ENCODE data around the gene ITIH1. TPM values are rescaled to one million over a fixed set of nuclear protein-coding genes. Genes with fewer than 3 reads are reported as not detected.
A peak's percentile ranks its signal among the peaks of the same experiment; 100 is the strongest.

Gene ITIH1
- total and polyA plus RNA-seq, 9 of the 15 experiments (the other 6 are each of a cell fraction or from before 2014, with no cell fraction given) = 0.31 TPM; not detected in 8

DNA sequence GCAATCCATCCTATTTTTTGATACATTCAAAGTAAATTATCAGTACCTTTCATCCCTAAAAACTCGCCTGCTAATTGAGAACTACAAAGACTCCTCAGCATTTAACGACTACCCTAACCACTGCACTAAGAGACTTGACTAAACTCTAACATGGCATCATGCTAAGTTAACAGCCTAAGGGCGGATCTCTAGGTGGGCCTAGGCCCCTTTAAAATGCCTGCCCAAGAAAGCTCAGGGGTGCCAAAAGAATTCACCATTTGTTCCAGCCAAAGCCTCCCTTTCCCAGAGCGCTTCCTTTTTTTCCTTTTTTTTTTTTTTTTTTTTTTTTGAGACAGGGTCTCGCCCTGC is 6.1 kb upstream of the ITIH1 start:
- Histone ChIP-seq H3K4me3 (peak overlapping the region; percentile 80), H3K79me2 (ENCODE audit: control insufficient read depth, insufficient read depth, low read length) (peaks cover 24% of the 10 kb centered on the region), H3K27me3 (ENCODE audit: control insufficient read depth in 2 of 2, insufficient read depth in 2 of 2, low read length in 2 of 2) (no peaks in the 10 kb centered on the region), H4K20me1 (replicated peaks; ENCODE audit: control insufficient read depth, insufficient read depth, low read length) (no peaks in the 10 kb centered on the region), H3K9me3 (replicated peaks; ENCODE audit: control insufficient read depth, insufficient read depth, low read depth, low read length) (no peaks in the 10 kb centered on the region), H3K9me1 (ENCODE audit: control insufficient read depth, insufficient read depth, low read length) (no peaks in the 10 kb centered on the region), H3K4me2 (ENCODE audit: insufficient read depth, low read length) (peak overlapping the region; percentile 93), H3K4me1 (replicated peaks in 1 of 2; ENCODE audit: control insufficient read depth in 2 of 2, insufficient read depth in 2 of 2, low read length in 2 of 2) (peaks cover 3 to 4% of the 10 kb centered on the region in 2 experiments; a peak in 2 of 5 replicates), H2AFZ (ENCODE audit: low read depth, low read length) (peak overlapping the region; percentile 94), H3K36me3 (ENCODE audit: control insufficient read depth, insufficient read depth, low read length) (peaks cover 7% of the 10 kb centered on the region; the same call in 1 of the 3 replicates), H3K9ac (ENCODE audit: insufficient read depth in 1 of 2, low read depth in 2 of 2, low read length in 2 of 2) (peak overlapping the region; percentile 83 to 84; a peak in 3 of 4 replicates), H3K27ac (ENCODE audit: extremely low read depth, low read depth, low read length) (peak overlapping the region; percentile 88)
- ATAC-seq = peak; percentile 25
- intact Hi-C loops (cut with micrococcal nuclease) (no loop called here), in situ Hi-C loops (cut with MboI) (no loop called here)
- TF ChIP-seq TCF7L2 (IDR thresholded peaks at IDR 0.05; ENCODE audit: low read depth, low read length) (no peak), ZNF444 (CRISPR knock-in tag; IDR thresholded peaks at IDR 0.05) (no peak), CBFB (CRISPR knock-in tag; IDR thresholded peaks at IDR 0.05) (no peak), KLF1 (tag; IDR thresholded peaks at IDR 0.05) (no peak), ARNT (IDR thresholded peaks at IDR 0.05) (0 out of 4 replicates have a peak, but pooled peaks of 1 of the 2 experiments have one; percentile 5), MIER1 (IDR thresholded peaks at IDR 0.05; ENCODE audit: low read depth) (no peak), CBFA2T3 (IDR thresholded peaks at IDR 0.05) (no peak), NFRKB (IDR thresholded peaks at IDR 0.05; ENCODE audit: low read depth) (no peak), NCOR1 (IDR thresholded peaks at IDR 0.05) (no peak), ZNF316 (IDR thresholded peaks at IDR 0.05) (0 out of 2 replicates have a peak, but pooled peaks have one; percentile 0), GTF2E2 (tag; IDR thresholded peaks at IDR 0.05) (peak; percentile 36; the same call in 1 of the 2 replicates), THRAP3 (IDR thresholded peaks at IDR 0.05; ENCODE audit: borderline replicate concordance) (no peak), TAF9B (IDR thresholded peaks at IDR 0.05; ENCODE audit: partially characterized antibody) (peak; percentile 22), POLR2B (IDR thresholded peaks at IDR 0.05; ENCODE audit: low read depth, partially characterized antibody) (no peak), ZZZ3 (IDR thresholded peaks at IDR 0.05) (no peak), BACH1 (tag; IDR thresholded peaks at IDR 0.05) (0 out of 2 replicates have a peak, but pooled peaks have one; percentile 21)
- TF ChIP-seq, protein P1, sequence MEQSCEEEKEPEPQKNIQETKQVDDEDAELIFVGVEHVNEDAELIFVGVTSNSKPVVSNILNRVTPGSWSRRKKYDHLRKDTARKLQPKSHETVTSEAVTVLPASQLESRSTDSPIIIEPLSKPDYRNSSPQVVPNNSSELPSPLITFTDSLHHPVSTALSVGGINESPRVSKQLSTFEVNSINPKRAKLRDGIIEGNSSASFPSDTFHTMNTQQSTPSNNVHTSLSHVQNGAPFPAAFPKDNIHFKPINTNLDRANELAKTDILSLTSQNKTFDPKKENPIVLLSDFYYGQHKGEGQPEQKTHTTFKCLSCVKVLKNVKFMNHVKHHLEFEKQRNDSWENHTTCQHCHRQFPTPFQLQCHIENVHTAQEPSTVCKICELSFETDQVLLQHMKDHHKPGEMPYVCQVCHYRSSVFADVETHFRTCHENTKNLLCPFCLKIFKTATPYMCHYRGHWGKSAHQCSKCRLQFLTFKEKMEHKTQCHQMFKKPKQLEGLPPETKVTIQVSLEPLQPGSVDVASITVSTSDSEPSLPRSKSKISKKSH (CRISPR knock-in tag; IDR thresholded peaks at IDR 0.05) = no peak
- TF ChIP-seq, protein P2, sequence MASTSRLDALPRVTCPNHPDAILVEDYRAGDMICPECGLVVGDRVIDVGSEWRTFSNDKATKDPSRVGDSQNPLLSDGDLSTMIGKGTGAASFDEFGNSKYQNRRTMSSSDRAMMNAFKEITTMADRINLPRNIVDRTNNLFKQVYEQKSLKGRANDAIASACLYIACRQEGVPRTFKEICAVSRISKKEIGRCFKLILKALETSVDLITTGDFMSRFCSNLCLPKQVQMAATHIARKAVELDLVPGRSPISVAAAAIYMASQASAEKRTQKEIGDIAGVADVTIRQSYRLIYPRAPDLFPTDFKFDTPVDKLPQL (IDR thresholded peaks at IDR 0.05; ENCODE audit: extremely low read depth, insufficient read length) = no peak
- TF ChIP-seq, protein P3, sequence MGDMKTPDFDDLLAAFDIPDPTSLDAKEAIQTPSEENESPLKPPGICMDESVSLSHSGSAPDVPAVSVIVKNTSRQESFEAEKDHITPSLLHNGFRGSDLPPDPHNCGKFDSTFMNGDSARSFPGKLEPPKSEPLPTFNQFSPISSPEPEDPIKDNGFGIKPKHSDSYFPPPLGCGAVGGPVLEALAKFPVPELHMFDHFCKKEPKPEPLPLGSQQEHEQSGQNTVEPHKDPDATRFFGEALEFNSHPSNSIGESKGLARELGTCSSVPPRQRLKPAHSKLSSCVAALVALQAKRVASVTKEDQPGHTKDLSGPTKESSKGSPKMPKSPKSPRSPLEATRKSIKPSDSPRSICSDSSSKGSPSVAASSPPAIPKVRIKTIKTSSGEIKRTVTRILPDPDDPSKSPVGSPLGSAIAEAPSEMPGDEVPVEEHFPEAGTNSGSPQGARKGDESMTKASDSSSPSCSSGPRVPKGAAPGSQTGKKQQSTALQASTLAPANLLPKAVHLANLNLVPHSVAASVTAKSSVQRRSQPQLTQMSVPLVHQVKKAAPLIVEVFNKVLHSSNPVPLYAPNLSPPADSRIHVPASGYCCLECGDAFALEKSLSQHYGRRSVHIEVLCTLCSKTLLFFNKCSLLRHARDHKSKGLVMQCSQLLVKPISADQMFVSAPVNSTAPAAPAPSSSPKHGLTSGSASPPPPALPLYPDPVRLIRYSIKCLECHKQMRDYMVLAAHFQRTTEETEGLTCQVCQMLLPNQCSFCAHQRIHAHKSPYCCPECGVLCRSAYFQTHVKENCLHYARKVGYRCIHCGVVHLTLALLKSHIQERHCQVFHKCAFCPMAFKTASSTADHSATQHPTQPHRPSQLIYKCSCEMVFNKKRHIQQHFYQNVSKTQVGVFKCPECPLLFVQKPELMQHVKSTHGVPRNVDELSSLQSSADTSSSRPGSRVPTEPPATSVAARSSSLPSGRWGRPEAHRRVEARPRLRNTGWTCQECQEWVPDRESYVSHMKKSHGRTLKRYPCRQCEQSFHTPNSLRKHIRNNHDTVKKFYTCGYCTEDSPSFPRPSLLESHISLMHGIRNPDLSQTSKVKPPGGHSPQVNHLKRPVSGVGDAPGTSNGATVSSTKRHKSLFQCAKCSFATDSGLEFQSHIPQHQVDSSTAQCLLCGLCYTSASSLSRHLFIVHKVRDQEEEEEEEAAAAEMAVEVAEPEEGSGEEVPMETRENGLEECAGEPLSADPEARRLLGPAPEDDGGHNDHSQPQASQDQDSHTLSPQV (IDR thresholded peaks at IDR 0.05) = no peak
- ChIA-PET POLR2A (interaction anchor here (0.7 to 1.5 kb wide), 6 partner anchors 10 to 210 kb away, joined by 3 to 7 read pairs (median 4); no protein-coding TSS in a partner anchor), CTCF (ENCODE audit: low intra/inter-chr PET ratio) (interaction anchor here (0.7 kb wide), 1 partner anchor 375 kb away, joined by 6 read pairs; no protein-coding TSS in a partner anchor)
- 21% methylated on average over 3 of the region's 5 CpGs for WGBS (ENCODE audit: insufficient coverage, low coverage, missing lambda C conversion rate)
- TSS peak; percentile 96 for BruUV-seq (replicated peaks)
- no peak for DNase-seq (ENCODE audit: extremely low read depth in 1 of 4, low spot score in 3 of 4)
- no peak for FAIRE-seq
